Epithelial cell of proximal tubule (primary cell): ENCODE data around the gene BBOX1. TPM values are rescaled to one million over a fixed set of nuclear protein-coding genes. Genes with fewer than 3 reads are reported as not detected.
"Not testable (repeated sequence)": the region's sequence is repeated elsewhere in the genome, so short reads cannot be mapped to it uniquely, and the experiment has no call there.

Experiments
- DNase-seq: peaks from one replicate; pipeline ENCODE4 v3.0.0-alpha.2; 2011; ENCODE audit warnings: low read depth
- H3K4me3 ChIP-seq: 2 replicates; pipeline ENCODE4 v1.5.1; 2011; ENCODE audit warnings: low read depth, mild to moderate bottlenecking, low read length
- total RNA-seq: library from RNA; depleted of rRNA; stranded (reverse); fragments of >200 nt; gene quantifications from 2 replicates; pipeline ENCODE4 v1.2.3, GENCODE V29; 2015
- TF ChIP-seq, protein P1 (sequence below): conservative IDR thresholded peaks from 2 replicates; pipeline ENCODE4 v1.5.1; 2012; ENCODE audit warnings: low read depth, mild to moderate bottlenecking, low read length

BBOX1 gene
- total RNA-seq, 1 donor from 2014 or later = not detected

DNA sequence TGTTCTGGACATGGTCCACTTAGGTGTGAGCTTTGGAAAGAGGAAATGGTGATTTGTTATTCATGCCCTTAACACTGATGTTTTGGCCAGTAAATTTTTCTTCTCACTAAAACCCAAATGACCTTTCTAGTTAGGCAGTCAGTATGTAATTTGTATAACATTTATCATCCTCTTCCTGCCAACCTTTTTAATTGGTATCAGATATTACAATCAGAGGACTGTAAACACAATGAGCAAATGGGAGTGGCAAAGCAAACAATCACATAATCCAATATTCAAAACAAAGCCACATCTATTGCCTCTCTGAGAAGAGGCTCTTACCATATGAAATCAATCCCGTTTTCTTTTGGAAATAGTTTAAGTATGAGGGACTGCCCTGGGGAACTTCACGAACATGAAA lies 49.1 kb downstream of the BBOX1 start:
- no peak for DNase-seq
- TF ChIP-seq, protein P1, sequence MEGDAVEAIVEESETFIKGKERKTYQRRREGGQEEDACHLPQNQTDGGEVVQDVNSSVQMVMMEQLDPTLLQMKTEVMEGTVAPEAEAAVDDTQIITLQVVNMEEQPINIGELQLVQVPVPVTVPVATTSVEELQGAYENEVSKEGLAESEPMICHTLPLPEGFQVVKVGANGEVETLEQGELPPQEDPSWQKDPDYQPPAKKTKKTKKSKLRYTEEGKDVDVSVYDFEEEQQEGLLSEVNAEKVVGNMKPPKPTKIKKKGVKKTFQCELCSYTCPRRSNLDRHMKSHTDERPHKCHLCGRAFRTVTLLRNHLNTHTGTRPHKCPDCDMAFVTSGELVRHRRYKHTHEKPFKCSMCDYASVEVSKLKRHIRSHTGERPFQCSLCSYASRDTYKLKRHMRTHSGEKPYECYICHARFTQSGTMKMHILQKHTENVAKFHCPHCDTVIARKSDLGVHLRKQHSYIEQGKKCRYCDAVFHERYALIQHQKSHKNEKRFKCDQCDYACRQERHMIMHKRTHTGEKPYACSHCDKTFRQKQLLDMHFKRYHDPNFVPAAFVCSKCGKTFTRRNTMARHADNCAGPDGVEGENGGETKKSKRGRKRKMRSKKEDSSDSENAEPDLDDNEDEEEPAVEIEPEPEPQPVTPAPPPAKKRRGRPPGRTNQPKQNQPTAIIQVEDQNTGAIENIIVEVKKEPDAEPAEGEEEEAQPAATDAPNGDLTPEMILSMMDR = no peak
- no peak overlapping the region for H3K4me3 ChIP-seq

DNA sequence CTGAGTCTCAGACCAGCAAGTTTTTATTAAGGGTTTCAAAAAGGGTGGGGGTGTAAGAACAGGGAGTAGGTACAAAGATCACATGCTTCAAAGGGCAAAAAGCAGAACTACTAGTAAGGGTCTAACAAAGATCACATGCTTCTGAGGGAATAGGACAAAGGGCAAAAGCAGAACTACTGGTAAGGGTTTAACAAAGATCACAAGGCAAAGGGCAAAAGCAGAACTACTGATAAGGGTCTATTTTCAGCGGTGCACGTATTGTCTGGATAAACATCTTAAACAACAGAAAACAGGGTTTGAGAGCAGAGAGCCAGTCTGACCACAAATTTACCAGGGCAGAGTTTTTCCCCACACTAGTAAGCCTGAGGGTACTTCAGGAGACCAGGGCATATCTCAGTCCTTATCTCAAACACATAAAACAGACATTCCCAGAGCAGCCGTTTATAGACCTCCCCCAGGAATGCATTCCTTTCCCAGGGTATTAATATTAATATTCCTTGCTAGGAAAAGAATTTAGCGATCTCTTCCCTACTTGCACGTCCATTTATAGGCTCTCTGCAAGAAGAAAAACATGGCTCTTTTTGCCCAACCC lies 49.8 kb downstream of the BBOX1 start:
- DNase-seq = not testable (repeated sequence)

DNA sequence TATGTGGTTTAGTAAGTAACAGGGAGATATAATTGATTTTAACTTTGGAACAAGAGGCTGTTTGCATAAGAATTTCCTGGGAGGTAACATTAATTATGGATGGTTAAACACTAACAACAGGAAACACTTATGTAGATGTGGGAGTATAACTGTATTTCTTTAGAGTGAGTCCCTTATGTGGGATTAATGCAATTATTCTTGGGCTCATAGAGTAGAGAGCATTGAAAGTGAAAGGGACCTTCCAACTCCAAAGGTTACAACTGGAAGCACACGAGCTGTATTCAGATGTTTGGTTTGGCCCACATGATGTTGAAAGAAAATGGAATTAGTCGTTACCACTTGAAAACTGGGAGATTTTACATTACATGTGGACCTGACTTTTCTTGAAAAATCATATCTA lies 53.5 kb downstream of the BBOX1 start:
- TF ChIP-seq, protein P1 = no peak
- H3K4me3 ChIP-seq = no peak overlapping the region
- no peak for DNase-seq

More for the DNA sequence above, 49.8 kb downstream of the BBOX1 start:
- H3K4me3 ChIP-seq = not testable (repeated sequence)

DNA sequence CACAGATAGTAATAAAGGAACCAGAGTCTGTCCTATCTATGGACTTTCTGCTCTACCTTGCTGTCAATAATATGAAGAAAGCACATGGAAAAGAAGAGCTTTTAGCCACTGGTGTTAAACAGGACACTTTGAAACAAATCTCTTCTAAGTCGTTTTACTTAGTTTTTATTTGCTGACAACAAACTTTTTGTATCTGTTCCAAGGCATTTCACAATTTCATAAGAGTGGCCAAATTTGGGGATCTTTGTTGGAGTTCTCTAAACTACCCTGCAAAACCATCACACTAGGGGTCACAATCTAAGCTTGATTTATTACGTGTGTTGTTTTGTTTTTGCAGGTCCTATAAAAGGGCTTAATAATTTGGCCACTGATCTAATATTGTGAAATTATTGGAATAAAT lies 54.4 kb downstream of the BBOX1 start:
- TF ChIP-seq, protein P1 = no peak
- H3K4me3 ChIP-seq = no peak overlapping the region
- DNase-seq = no peak

DNA sequence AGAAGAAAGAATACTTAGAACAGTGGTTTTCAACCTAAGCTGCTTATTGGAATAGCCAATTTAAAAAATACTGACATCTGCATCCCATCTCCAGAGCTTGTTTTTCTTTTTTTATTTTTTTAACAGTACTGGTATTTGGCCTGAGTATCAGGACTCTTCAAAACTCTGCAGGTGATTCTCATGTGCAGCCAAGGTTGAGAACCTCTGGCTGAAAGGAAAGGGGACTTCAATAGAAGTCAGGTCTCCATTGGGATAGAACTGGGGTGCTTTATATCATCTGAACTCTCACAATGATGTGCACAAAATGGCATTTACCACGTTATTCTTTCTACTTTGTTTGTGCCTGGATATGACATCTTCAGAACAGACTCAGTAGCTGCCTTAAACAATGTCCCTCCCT lies 55.3 kb downstream of the BBOX1 start:
- no peak overlapping the region for H3K4me3 ChIP-seq
- TF ChIP-seq, protein P1 = no peak
- no peak for DNase-seq

DNA sequence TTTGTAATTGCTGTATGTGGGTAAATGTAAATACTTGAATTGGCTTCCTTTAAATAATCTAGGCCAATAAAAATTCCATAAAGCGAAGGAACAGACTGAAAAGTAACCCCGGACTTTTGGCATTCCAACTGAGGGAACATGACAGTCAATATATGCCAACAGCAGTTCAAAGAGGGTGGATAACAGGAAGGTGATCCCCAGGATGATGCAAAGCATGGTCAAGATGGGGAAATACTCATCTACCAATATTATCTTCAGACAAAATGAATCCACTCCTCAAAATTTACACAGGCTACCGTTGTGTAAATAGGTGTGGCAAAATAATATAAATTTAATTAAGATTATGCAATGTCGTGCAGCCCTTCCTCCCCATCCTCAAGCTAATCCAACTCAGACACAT lies 56.9 kb downstream of the BBOX1 start:
- DNase-seq = no peak
- no peak overlapping the region for H3K4me3 ChIP-seq
- TF ChIP-seq, protein P1 = no peak

DNA sequence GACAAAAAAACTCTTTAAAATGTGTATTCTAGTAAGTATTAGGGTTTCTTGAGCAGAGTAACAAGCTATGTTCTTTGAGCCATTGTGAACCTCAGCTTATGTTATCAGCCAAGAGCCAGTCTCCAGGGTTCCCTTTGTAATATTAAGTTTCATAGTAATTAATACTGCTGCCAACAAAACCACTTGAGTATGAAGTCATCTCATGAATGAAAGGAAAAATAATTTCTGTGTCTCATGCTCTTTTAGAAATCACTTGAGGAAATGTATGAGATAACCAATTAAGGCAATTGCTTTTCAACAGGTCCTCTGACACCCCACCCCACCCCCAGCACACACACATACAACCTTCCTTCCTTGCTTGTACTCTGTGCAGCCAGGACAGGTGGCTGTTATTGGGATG lies 59.9 kb downstream of the BBOX1 start:
- TF ChIP-seq, protein P1 = no peak

More for the DNA sequence above, 59.9 kb downstream of the BBOX1 start:
- DNase-seq = no peak
- no peak overlapping the region for H3K4me3 ChIP-seq
